ENCODE data around the gene PHKB.
"Not testable (repeated sequence)": the region's sequence is repeated elsewhere in the genome, so short reads cannot be mapped to it uniquely, and the experiment has no call there.

Gene PHKB

DNA sequence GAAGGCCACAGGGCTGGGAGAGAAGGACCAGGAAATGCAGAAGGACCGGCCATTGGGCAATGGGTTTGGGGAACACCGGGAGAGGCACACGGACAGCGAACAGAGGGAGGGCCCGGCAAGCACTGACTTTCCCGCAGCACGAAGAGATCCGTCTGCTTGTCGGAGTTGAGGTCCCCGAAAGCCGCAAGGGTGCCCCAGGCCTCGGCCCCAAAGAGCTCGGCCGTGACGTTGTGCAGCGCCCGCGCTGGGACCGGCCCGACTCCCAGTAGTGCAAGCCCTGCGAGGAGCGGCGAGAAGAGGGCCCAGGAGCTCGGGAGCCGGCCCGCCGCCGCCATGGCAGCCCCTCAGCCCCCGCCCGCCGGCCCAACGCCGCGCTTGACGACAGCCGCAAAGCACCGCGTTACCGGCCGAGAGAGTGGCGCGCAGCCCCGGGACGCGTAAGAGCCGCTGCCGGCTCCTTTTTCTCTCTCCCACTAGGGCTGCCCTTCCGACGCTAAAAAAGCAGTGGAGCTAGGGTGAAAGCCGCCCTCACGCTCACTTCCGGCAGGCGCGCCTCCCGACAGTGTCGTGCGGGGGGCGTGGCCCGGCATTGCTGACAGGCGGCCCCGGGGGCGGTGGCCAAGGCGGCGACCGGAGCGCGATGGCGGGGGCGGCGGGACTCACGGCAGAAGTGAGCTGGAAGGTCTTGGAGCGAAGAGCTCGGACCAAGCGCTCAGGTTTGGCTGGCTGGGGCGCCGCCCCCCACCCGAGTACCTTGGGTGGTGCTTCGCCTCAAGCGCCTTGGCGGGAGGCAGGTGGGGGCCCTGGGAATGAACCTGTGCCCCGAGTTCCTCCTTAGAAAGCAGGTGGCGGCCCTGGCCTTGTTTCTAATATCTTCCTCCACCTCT, at the start of gene PHKB, which contains the start of gene ITFG1:
TSS of gene PHKB (plus strand) at position 621 of the 887 bp plus-strand sequence. CDS start at position 641, 20 bp downstream.
TSS of gene ITFG1 (minus strand) at position 353 of the 887 bp plus-strand sequence. CDS start at position 335, 18 bp downstream.
- DNase-seq = peak; percentile 96

DNA sequence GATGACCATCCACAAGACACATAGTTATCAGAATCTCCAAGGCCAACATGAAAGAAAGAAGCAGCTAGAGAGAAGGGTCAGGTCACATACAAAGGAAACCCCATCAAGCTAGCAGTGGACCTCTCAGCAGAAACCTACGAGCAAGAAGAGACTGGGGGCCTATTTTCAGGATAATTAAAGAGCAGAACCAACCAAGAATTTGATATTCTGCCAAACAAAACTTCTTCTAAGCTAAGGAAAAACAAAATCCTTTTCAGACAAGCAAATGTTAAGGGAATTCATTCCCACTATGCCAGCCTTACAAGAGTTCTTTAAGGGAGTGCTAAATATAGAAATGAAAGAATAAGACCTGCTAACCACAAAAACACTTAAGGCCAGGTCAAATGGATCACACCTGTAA, 48.1 kb upstream of the PHKB start:
- no peak for DNase-seq

DNA sequence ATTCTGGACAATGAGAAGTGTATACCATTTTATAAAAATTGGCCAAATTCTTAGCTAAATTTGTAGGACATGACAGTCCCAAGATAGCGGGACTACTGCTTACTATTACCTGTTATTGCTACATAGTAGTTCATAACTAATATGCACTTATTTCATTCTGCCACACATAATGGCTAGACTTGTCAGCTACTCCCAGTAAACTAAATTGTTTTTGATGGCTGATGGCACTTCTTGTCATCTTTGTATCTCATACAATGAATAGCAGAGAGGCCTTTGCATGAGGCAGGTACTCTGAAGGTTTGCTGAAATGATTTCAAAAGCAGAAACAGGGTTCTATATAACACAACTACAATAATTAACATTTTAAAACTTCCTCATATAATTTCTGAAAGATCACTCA, 44.3 kb upstream of the PHKB start:
- no peak for DNase-seq

DNA sequence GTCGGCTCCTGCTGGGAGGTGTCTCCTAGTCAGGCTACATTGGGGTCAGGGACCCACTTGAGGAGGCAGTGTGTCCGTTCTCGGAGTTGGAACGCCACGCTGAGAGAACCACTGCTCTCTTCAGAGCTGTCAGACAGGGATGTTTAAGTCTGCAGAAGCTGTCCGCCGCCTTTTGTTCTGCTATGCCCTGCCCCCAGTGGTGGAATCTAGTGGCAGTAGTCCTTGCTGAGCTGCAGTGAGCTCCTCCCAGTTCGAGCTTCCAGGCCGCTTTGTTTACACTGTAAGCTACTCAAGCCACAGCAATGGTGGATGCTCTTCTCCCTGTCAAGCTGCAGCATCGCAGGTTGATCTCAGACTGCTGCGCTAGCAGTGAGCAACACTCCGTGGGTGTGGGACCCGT, 36.3 kb upstream of the PHKB start:
- no peak for DNase-seq

DNA sequence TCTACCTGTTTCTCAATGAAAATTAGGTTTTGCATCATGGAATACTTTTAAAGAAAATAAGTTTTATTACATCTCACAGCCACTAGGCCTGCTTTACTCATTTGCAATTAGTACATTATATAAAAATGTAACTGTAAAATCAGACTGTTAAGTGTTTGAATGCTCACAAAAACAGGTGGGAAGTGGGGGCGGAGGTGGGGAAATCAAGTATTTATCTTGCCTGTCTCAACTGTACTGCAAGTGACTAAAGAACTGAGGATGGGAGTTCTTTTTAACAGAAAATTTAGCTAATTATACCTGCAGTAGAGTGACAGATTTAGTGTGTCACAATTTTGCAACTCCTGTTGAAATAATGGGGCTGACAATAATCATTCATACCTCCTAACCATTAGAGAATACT, 34.3 kb upstream of the PHKB start:
- DNase-seq = no peak

DNA sequence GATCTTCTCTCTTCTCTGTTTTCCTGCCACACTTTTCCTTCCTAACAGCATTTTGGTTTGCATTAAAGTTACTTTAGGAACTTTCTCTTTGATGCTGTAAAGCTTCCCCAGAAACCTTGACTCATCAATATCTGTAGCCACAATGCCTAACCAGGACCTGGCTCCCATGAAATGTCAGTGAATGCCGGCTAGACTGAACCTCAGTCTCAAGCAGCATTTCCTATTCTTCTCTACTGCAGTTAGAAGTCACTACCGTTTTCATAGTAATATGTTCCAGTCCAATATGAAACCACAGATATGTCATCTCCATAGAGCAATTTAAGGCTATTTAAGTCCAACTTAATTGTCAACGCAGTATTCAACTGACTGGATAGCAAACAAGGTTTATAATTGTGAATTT, 29.2 kb upstream of the PHKB start:
- DNase-seq = no peak

DNA sequence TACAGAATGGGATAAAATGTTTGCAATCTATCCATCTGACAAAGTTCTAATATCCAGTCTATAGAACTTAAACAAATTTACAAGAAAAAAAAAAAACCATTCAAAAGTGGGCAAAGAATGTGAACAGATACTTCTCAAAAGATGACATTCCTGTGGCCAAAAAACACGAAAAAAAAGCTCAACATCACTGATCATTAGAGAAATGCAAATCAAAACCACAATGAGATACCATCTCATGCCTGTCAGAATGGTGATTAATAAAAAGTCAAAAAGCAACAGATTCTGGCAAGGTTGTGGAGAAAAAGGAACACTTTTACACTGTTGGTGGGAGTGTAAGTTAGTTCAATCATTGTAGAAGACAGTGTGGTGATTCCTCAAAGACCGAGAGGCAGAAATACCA, 26.9 kb upstream of the PHKB start:
- not testable (repeated sequence) for DNase-seq

DNA sequence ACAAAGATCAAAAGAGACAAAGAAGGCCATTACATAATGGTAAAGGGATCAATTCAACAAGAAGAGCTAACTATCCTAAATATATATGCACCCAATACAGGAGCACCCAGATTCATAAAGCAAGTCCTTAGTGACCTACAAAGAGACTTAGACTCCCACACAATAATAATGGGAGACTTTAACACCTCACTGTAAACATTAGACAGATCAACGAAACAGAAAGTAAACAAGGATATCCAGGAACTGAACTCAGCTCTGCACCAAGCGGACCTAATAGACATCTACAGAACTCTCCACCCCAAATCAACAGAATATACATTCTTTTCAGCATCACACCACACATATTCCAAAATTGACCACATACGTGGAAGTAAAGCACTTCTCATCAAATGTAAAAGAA, 21.1 kb upstream of the PHKB start:
- not testable (repeated sequence) for DNase-seq

DNA sequence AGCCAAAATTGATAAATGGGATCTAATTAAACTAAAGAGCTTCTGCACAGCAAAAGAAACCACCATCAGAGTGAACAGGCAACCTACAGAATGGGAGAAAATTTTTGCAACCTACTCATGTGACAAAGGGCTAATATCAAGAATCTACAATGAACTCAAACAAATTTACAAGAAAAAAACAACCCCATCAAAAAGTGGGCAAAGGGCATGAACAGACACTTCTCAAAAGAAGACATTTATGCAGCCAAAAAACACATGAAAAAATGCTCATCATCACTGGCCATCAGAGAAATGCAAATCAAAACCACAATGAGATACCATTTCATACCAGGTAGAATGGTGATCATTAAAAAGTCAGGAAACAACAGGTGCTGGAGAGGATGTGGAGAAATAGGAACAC, 18.2 kb upstream of the PHKB start:
- not testable (repeated sequence) for DNase-seq

DNA sequence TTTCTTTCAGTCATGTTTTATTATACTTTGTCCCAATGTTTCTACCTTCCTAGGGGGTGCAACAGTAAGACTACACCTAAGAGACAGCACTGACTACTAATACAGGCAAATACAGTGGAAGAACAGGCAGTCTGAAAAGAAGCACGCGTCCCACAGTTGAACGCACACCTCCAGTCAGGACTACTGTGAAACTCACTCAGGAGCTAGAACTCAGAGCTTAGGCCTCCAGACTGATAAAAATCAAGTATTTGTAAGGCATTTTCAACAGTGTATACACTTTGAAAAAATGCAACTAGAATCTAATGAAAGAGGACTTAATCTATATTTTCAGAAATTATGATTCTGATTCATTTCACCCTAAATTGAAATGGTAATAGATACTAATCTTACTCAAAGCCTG, 14.7 kb upstream of the PHKB start:
- DNase-seq = no peak

DNA sequence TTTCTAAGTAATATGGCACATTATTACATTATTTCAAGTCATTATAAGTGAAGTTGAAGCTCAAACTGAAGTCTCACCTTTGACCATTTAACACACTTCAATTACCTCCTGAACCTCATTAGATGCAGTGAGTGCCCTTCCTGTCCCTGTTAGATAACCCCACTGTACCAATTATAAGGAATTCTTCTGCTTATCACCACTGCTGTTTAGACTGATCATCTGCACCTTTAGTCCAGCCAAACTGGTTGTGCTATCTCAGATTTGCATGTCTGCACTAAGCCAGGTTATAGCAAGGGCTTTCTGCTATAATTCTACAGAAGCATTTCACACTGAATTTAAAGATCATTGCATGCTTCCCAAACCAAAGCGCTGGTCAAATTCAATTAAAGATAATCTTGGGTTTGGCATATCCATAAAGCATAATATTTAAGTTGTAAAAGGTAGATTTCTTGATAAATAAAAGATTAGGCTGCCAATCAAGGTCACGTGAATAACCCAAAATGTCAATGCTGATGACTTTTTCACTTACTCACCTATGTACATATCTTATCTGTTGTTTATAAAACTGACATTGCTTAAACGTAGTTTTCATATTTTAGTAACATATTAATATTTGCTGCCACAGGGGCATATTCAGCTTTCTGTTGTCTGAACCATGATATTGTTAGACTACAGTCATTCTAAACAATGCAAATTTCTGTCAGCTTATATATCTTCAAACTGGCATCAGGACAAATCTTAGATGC, 12.1 kb upstream of the PHKB start:
- no peak for DNase-seq

DNA sequence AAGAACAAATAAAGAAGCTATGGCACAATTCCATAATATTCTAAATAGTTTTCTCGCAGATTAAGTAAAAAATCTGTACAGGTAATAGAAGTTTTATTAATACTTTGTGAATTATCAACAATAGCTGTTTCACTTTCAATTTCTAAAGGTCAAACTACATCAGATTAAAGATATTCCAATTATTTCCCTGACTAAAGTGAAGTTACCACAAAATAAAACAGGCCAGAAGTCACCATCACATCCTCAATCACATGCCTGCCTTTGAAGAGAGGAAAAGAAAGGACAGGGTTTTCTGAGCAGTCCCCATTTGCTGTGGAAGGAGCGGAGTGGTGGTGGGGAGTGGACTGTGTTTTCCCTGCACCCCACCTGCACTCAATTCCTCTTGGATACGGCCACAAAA, 11.3 kb upstream of the PHKB start:
- no peak for DNase-seq

DNA sequence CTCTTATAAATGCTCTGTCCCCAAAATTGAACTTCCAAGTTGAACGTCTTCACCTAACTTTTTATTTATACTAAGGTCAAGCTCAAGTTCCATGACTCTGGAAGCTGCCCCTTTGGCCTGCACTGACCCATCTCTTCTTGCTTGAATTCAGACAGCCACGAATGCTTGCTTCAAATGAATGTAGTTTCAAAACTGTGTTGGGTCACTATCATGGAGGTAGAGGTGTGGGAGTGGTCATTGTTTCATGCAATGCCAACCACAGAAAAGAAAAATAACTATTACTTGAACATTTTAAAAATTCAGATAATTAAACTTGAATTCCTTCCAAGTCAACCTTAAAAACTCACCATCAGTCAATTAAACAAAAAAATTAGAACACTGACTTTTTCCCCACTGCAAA, 2.8 kb upstream of the PHKB start:
- no peak for DNase-seq

DNA sequence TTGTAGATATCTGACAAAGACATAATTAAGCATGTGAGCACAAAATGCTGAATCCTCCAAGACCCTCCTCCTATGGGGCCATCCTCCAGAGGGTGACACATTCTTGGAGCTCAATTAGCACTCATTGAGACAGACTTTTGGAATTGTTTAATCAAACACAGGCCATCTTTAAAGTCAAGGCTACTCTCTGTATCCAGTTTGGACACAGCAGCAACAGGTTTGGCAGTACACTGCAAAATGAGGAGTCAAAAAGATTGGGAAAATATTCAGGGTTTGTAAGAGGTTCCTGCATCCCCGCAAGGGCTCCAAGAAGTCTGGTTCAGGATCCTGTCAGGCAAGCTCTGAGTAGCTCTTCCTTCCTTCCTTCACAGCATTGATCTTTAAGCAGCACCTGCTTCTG, 1.5 kb upstream of the PHKB start:
- no peak for DNase-seq

DNA sequence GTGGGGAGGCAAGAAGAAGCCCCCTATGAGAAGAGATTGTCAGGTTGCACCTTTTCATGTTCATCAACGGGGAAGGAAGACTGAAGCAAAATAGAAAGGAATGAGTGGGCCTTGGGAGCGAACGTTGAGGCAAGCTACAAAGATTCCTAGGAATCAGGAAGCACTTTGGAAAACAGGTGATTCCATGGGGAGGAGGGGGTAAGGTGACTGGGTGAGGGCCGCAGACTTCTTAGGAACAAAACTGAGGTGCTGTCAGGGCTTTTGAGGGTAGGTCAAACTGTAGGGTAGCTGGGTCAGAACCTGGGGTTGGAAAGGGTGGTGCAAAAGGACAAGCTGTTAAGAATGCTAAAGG, 796 bp upstream of the PHKB start:
- DNase-seq = no peak

DNA sequence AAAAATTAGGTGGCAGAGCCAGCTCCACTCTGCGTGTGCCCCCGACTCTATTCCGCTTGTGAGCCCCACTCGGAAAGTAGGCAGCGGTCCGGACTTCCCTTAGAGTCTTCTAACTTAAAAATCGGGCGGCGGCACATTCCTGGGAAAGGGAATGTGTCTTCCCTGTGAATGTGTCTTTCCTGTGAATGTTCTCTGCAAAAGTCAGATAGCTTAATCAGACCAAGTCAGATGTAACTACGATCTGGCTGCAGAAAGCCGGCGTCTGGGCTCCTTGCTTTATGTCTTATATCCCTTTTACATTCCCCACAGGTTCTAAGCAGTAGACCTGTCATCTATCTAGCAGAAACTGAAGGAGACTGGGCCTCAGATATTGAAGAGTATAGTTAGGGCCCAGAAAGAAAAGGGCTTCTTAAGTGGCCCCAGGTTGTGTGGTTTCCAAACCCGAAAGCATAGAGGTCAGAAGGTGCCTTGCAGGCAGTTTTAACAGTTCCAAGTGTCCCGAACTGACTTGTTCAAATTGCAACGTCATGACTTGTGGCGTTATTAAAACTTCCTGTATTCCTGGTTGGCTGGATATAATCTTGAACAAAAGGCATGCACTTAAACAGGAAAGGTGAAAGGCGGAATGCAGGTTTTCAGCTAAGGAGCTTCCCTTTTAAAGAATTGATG, 601 bp downstream of the PHKB start:
- no peak for DNase-seq

DNA sequence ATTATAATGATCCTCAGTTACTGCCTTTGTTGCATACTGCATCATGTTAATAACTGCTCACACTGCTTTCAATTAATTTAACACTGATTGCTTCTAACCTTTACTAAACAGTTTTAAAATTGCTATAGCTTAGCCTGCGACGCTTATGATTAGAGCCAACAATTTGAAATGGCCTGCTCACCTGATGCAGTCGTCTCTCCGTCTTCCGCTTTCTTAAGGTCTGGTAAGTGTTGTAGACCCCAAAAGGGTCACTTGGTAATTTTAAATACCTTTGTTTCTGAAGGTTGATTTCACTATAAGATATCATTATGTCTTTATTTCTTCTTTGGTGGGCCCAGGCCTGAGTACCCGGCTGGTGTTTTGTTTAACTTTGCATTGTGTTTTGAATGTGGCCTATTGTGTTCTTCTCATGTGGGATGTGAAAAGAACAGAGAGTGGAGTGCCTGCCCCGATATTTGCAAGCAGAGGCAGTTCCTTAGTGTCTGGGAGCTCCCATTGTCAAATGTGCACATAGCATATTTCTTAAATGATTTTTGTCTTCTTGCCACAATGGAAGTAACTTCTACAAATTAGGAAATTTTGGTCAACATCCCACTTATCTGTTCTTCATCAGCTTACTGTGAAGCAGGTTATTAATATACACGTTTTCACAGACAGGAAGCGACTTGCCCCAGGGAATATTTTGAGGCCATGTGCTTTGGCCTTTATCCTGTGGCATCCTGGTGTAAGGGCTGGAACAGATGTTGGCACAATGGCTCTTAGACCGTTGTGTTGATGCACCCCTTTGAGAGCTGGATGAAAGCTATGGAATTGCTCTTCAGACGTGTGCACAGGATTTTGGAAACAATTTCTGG, 2.9 kb downstream of the PHKB start:
- DNase-seq = no peak

DNA sequence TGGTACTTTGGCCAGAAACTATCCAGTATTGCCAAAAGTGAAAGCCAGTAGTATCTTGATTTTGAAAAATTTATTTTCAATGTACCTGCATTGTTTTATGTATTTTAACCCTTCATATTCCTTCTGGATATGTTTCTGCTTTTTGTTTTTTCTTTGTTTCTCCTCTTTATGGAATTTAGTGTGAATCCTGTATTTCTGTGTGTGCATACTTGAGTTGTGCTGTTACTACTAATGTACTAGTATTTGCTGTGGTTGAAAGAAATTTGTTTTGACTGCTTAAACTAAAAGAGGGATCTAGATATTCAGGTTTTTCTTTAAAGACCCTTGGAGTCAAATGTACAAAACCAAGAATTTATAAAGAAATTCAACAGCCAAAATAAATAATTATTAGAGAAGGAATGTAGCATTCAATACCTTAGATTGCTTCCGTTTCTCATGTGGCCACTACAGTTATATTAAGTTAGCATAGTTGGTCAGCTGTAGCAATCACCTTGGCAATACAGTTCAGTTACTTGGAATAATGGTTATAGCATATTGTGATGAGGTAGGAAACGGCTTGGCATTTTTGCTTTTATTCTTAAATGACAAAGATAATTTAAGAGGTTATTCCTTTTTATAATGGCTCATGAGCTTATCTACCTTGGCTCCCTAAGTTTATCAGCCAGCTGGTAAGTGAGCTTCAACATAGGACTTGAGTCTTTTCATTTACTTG, 4.9 kb downstream of the PHKB start:
- DNase-seq = no peak

DNA sequence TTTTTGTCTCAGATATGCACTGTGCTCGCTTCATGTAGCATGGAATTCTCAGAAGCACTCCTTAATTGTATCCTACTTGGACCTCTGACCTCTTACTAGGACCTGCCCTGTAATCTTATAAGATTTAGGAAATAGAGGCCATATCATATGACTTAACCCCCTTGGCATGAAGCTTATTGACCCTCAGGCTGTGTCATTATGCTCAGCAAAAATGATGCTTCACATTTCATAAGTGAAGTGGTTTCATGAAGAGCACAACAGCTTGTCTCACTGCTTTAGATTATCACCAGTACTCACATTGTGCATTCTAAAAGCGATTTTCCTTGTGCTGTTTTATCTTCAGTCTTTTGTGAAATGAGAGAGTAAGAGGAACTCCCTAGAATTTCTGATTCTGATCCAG, 6.4 kb downstream of the PHKB start:
- DNase-seq = no peak

DNA sequence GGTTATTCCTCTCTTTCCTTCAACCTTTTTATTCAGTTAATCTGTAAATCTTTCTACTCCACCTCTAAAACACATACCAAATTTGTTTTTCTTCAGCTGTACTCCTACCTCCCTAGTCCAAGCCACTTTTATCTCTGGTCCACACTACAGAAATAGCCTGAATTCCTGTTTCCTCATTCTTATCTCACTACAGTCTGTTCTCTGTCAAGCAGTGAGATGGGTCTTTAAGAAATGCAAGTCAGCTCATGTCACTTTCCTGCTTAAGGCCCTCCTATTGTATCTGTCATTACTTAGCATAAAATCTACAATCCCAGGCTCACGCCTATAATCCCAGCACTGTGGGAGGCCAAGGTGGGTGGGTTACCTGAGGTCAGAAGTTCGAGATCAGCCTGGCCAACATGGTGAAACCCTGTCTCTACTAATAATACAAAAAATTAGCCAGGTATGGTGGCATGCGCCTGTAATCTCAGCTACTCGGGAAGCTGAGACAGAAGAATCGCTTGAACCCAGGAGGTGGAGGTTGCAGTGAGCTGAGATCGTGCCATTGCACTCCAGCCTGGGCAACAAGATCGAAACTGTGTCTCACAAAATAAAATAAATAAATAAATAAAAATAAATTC, 7.0 kb downstream of the PHKB start:
- not testable (repeated sequence) for DNase-seq

DNA sequence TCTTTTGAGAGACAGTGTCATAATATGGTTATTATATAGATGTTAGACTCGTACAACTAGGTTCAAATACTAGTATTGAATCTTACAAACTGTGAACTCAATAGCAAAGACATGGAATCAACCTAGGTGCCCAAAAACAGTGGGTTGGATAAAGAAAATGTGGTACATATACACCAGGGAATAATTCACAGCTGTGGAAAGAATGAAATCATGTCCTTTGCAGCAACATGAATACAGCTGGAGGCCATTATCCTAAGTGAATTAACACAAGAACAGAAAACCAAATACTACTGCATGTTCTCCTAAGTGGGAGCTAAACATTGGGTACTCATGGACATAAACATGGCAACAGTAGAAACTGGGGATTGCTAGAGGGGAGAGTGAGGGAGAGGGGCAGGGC, 8.1 kb downstream of the PHKB start:
- DNase-seq = no peak

DNA sequence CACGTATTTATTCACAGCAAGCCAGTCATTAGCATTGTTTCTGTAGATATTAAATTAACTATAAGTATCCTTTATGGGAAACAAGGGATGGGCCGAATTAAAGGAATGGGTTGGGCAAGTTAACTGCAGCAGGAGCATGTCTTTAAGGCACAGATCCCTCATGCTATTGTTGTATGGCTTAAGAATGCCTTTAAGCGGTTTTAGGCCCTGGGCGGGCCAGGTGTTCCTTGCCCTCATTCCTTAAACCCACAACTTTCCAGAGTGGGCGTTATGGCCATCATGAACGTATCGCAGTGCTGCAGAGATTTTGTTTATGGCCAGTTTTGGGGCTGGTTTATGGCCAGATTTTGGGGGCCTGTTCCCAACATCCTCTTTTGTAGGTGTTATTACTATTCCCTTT, 9.1 kb downstream of the PHKB start:
- DNase-seq = no peak

Data from stimulated activated CD4-positive, alpha-beta T cell treated with anti-CD3 and anti-CD28 coated beads, Interleukin-2, amount 100 ng/mL, for 24 hours (primary cell).